Measurements from ENCODE around the gene MSTN. TPM values are rescaled to one million over a fixed set of nuclear protein-coding genes. Genes with fewer than 3 reads are reported as not detected.

MSTN gene
- under 1 TPM; 0.09 to 0.20 TPM for polyA plus RNA-seq

DNA sequence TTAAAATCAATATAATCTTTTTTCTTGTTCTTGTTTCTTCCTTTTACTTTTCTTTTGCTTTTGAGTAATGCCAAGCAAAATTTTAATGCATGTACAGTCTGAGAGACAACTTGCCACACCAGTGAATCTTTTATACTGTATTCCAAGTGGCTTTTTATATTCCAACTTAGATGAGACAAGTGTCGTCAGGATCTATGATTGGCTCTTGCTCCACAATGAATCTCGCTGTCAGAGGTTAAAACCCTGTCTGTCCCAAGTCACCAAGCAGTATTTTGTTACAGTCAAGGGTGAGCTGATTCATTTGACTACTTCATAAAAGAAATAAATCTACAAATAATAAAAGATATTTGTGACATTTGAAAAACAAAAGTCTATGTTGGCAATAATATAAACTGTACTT is at the start of gene MSTN:
Gene MSTN (minus strand): TSS at position 129 of the 400 bp plus-strand sequence. CDS start 133 bp downstream, outside the sequence.
- no peak within 1 kb of the TSS for H3K4me3 ChIP-seq (ENCODE audit: low read depth in 1 of 2, low read length in 2 of 2)
- no peaks in the 10 kb centered on the region for H3K4me1 ChIP-seq (ENCODE audit: control insufficient read depth in 2 of 2, insufficient read depth in 2 of 2, low read length in 1 of 2)
- 64 to 71% methylated on average over 2 of the region's 2 CpGs for WGBS, 2 donors
- H3K36me3 ChIP-seq (ENCODE audit: control insufficient read depth in 2 of 2, insufficient read depth in 2 of 2, low read length in 1 of 2), result no peaks in the 10 kb centered on the region
- H3K27me3 ChIP-seq (ENCODE audit: control insufficient read depth in 1 of 2, insufficient read depth in 2 of 2, low read length in 2 of 2), result no peaks in the 10 kb centered on the region
- no peaks in the 10 kb centered on the region for H3K9me3 ChIP-seq (ENCODE audit: control insufficient read depth in 2 of 2, insufficient read depth in 1 of 2, low read depth in 1 of 2, low read length in 1 of 2)
- H3K27ac ChIP-seq (ENCODE audit: low read depth in 2 of 2, low read length in 1 of 2), result no peak within 1 kb of the TSS

DNA sequence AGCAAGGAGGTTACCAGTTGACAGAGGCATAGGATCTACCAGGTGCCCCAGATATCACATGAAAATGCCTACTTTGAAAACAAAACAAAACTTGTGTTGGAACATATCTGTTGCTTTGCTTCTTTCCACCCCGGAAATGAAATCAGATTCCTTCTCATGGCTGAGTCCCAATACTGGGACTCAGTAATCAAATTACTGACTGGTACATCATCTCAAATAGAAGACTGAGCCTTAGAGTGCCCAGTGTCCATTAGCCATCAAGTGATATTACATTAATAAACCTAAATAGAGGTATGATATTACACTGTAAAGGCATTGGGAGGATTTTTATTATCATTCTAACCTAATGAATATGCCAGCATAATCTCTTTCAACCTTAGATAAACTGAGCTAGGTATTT is 48.6 kb upstream of the MSTN start:
- 87% methylated on average over 1 of the region's 1 CpG for WGBS, 2 donors
- Histone ChIP-seq H3K27ac (ENCODE audit: low read depth in 2 of 2, low read length in 1 of 2) (no peak overlapping the region), H3K4me1 (ENCODE audit: control insufficient read depth in 2 of 2, insufficient read depth in 2 of 2, low read length in 1 of 2) (no peaks in the 10 kb centered on the region), H3K9me3 (ENCODE audit: control insufficient read depth in 2 of 2, insufficient read depth in 1 of 2, low read depth in 1 of 2, low read length in 1 of 2) (no peaks in the 10 kb centered on the region), H3K36me3 (ENCODE audit: control insufficient read depth in 2 of 2, insufficient read depth in 2 of 2, low read length in 1 of 2) (no peaks in the 10 kb centered on the region), H3K27me3 (ENCODE audit: control insufficient read depth in 1 of 2, insufficient read depth in 2 of 2, low read length in 2 of 2) (no peaks in the 10 kb centered on the region), H3K4me3 (ENCODE audit: low read depth in 1 of 2, low read length in 2 of 2) (no peak overlapping the region)

DNA sequence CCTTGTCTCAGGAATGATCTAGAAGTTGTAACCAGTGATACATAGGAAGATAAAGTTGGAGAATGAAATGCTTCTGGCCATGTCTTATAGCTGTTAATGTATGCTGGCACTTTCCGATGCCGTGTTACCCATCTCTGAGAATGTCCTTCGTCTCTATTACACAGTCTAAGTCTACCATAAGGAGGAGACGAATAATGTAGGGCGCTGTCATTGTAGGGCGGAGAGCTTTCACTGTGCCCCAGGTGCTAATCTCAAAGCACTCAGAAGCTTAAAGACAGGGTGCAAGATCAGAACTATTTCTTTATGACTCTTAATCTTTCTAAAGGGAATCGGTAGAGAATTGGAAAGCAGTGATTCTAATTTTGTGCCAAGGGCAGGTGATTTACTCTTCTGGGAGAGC is 48.2 kb upstream of the MSTN start:
- no peaks in the 10 kb centered on the region for H3K9me3 ChIP-seq (ENCODE audit: control insufficient read depth in 2 of 2, insufficient read depth in 1 of 2, low read depth in 1 of 2, low read length in 1 of 2)
- 91 to 92% methylated on average over 7 of the region's 7 CpGs for WGBS, 2 donors
- H3K27me3 ChIP-seq (ENCODE audit: control insufficient read depth in 1 of 2, insufficient read depth in 2 of 2, low read length in 2 of 2), result no peaks in the 10 kb centered on the region
- no peak overlapping the region for H3K4me3 ChIP-seq (ENCODE audit: low read depth in 1 of 2, low read length in 2 of 2)
- no peak overlapping the region for H3K27ac ChIP-seq (ENCODE audit: low read depth in 2 of 2, low read length in 1 of 2)
- no peaks in the 10 kb centered on the region for H3K36me3 ChIP-seq (ENCODE audit: control insufficient read depth in 2 of 2, insufficient read depth in 2 of 2, low read length in 1 of 2)
- no peaks in the 10 kb centered on the region for H3K4me1 ChIP-seq (ENCODE audit: control insufficient read depth in 2 of 2, insufficient read depth in 2 of 2, low read length in 1 of 2)

DNA sequence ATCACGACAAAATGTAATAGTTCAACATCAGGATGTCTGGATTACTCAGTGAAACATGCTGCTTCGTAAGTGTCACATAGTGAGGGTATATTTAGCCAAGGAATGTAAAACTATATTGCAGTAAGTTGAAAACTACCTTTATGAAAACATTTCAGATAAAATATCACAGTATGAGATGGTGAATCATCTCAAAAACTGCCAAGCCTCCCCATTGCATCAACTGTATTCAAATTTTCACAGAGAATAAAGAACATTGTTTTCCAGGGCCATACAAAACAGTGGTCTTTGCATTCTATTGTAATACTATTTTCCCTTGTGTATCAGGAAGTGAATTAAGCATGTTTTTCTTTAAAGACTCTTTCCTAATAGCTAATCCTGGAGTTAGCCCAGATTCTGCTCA is 47.6 kb upstream of the MSTN start:
- no peaks in the 10 kb centered on the region for H3K9me3 ChIP-seq (ENCODE audit: control insufficient read depth in 2 of 2, insufficient read depth in 1 of 2, low read depth in 1 of 2, low read length in 1 of 2)
- no peaks in the 10 kb centered on the region for H3K36me3 ChIP-seq (ENCODE audit: control insufficient read depth in 2 of 2, insufficient read depth in 2 of 2, low read length in 1 of 2)
- WGBS, 2 donors, result 88 to 90% methylated on average over 2 of the region's 2 CpGs
- no peaks in the 10 kb centered on the region for H3K27me3 ChIP-seq (ENCODE audit: control insufficient read depth in 1 of 2, insufficient read depth in 2 of 2, low read length in 2 of 2)
- no peaks in the 10 kb centered on the region for H3K4me1 ChIP-seq (ENCODE audit: control insufficient read depth in 2 of 2, insufficient read depth in 2 of 2, low read length in 1 of 2)
- no peak overlapping the region for H3K27ac ChIP-seq (ENCODE audit: low read depth in 2 of 2, low read length in 1 of 2)
- no peak overlapping the region for H3K4me3 ChIP-seq (ENCODE audit: low read depth in 1 of 2, low read length in 2 of 2)

DNA sequence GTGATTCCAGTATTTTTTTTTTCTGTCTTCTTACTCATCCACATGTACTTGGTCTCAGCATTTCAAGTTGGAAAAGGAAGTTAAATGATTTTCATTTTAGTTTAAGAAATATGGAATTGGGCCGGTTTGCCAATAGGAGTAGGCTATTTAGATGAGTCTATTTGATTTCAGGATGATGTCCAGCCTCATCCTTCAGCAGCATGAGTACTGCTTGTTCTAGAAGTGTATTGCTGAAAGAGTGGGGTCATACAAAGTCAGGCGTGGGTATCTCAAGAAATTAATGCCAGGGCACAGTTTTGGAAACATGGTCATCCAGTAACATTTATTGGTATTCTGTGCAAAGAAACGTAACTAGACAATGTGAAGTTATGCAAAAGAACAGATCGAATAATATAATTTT is 44.9 kb upstream of the MSTN start:
- WGBS, 2 donors, result 73 to 83% methylated on average over 4 of the region's 4 CpGs
- H3K36me3 ChIP-seq (ENCODE audit: control insufficient read depth in 2 of 2, insufficient read depth in 2 of 2, low read length in 1 of 2), result no peaks in the 10 kb centered on the region
- H3K4me3 ChIP-seq (ENCODE audit: low read depth in 1 of 2, low read length in 2 of 2), result no peak overlapping the region
- H3K4me1 ChIP-seq (ENCODE audit: control insufficient read depth in 2 of 2, insufficient read depth in 2 of 2, low read length in 1 of 2), result no peaks in the 10 kb centered on the region
- H3K27ac ChIP-seq (ENCODE audit: low read depth in 2 of 2, low read length in 1 of 2), result no peak overlapping the region
- H3K9me3 ChIP-seq (ENCODE audit: control insufficient read depth in 2 of 2, insufficient read depth in 1 of 2, low read depth in 1 of 2, low read length in 1 of 2), result no peaks in the 10 kb centered on the region
- no peaks in the 10 kb centered on the region for H3K27me3 ChIP-seq (ENCODE audit: control insufficient read depth in 1 of 2, insufficient read depth in 2 of 2, low read length in 2 of 2)

DNA sequence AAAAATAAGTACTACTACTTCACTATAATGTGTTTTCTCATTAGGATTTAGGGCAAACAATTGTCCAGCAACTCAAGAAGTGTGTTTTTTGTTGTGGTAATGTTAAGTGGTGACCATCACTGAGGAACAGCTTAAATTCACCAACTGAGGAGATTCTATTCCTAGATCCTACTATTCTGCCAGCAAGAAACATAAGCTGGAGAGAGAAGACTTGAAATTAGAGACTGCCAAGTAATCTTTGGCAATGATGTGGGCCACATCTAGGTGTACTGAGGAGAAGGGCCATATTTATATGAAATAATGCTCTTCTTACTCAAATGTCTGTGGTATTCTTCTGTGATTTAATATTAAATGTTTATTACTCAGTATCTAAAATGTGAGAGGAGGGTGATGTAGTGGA is 44.3 kb upstream of the MSTN start:
- H3K4me3 ChIP-seq (ENCODE audit: low read depth in 1 of 2, low read length in 2 of 2), result no peak overlapping the region

DNA sequence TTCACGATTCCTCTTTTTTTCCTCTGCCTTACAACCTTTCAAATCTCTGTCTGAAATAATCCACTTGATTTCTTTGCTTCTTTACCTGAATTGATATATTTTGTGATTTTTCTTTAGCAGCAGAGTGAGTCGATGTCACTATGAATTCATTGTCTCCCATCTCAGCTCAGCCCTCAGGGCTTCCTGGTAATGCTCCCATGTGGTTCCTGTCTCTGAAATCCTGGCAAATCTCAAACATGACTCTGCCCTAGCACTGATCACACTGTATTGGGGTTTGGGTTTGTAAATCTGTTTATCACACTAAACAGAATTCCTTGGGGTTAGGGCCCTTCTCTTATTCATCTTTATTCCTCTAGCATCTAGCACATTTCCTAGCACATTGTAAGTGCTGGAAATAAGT is 43.0 kb upstream of the MSTN start:
- no peak overlapping the region for H3K27ac ChIP-seq (ENCODE audit: low read depth in 2 of 2, low read length in 1 of 2)
- no peaks in the 10 kb centered on the region for H3K4me1 ChIP-seq (ENCODE audit: control insufficient read depth in 2 of 2, insufficient read depth in 2 of 2, low read length in 1 of 2)
- no peaks in the 10 kb centered on the region for H3K36me3 ChIP-seq (ENCODE audit: control insufficient read depth in 2 of 2, insufficient read depth in 2 of 2, low read length in 1 of 2)
- no peaks in the 10 kb centered on the region for H3K9me3 ChIP-seq (ENCODE audit: control insufficient read depth in 2 of 2, insufficient read depth in 1 of 2, low read depth in 1 of 2, low read length in 1 of 2)
- no peak overlapping the region for H3K4me3 ChIP-seq (ENCODE audit: low read depth in 1 of 2, low read length in 2 of 2)
- WGBS, 2 donors, result 61 to 66% methylated on average over 2 of the region's 2 CpGs
- H3K27me3 ChIP-seq (ENCODE audit: control insufficient read depth in 1 of 2, insufficient read depth in 2 of 2, low read length in 2 of 2), result no peaks in the 10 kb centered on the region

More for the DNA sequence above, 44.3 kb upstream of the MSTN start:
- no peaks in the 10 kb centered on the region for H3K27me3 ChIP-seq (ENCODE audit: control insufficient read depth in 1 of 2, insufficient read depth in 2 of 2, low read length in 2 of 2)
- no peaks in the 10 kb centered on the region for H3K9me3 ChIP-seq (ENCODE audit: control insufficient read depth in 2 of 2, insufficient read depth in 1 of 2, low read depth in 1 of 2, low read length in 1 of 2)
- no peaks in the 10 kb centered on the region for H3K4me1 ChIP-seq (ENCODE audit: control insufficient read depth in 2 of 2, insufficient read depth in 2 of 2, low read length in 1 of 2)
- no peak overlapping the region for H3K27ac ChIP-seq (ENCODE audit: low read depth in 2 of 2, low read length in 1 of 2)
- H3K36me3 ChIP-seq (ENCODE audit: control insufficient read depth in 2 of 2, insufficient read depth in 2 of 2, low read length in 1 of 2), result no peaks in the 10 kb centered on the region

DNA sequence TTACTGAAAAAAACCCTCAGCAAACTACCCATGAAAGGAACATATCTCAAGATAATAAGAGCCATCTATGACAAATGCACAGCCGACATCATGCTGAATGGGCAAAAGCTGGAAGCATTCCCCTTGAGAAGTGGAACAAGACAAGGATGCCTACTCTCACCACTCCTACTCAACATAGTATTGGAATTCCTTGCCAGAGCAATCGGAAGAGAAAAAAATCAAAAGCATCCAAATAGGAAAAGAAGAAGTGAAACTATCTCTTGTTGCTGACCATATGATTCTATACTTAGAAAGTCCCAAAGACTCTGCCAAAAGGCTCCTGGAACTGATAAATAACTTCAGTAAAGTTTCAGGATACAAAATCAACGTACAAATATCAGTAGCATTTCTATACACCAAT is 40.6 kb upstream of the MSTN start:
- Histone ChIP-seq H3K4me3 (ENCODE audit: low read depth in 1 of 2, low read length in 2 of 2) (no peak overlapping the region), H3K27me3 (ENCODE audit: control insufficient read depth in 1 of 2, insufficient read depth in 2 of 2, low read length in 2 of 2) (no peaks in the 10 kb centered on the region), H3K27ac (ENCODE audit: low read depth in 2 of 2, low read length in 1 of 2) (no peak overlapping the region), H3K9me3 (ENCODE audit: control insufficient read depth in 2 of 2, insufficient read depth in 1 of 2, low read depth in 1 of 2, low read length in 1 of 2) (no peaks in the 10 kb centered on the region), H3K36me3 (ENCODE audit: control insufficient read depth in 2 of 2, insufficient read depth in 2 of 2, low read length in 1 of 2) (no peaks in the 10 kb centered on the region), H3K4me1 (ENCODE audit: control insufficient read depth in 2 of 2, insufficient read depth in 2 of 2, low read length in 1 of 2) (no peaks in the 10 kb centered on the region)
- WGBS, 2 donors, result 84 to 87% methylated on average over 3 of the region's 3 CpGs

DNA sequence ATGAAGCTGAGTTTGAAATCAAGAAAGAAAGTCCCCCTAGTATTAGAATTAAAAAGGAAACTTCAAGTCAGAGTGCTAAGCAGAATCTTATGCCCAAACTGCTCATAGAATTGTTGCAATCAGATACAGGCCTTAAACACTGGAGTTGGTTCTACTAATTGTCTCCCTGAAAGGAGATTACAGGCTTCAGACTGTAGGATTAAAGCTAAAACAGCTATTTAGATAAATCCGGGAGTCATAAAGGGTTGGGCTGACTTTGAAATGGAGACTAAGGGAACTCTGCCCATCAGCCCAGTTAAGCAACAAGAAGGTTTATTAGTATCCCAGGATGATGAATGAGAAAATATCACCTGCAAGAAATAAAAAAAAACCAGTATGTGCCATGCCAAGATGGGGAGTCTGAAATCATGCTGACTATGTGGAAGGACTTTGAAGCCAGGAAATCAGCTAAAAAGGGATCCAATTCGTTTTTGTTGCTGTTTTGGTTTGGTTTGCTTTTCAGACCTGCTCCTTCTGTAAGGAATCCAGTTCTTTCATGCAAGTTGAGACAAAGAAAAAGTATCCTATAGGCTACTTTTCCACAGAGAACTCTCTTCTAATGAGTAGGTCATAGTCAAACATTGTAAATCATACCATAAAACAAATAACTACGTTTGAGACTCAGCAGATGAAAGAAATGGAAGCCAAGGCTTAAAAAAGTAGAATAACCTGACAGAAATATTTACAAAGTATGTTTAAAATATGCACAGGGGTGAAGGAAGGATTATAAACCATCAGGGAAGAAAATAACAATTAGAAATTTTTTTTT is 37.6 kb upstream of the MSTN start:
- H3K27me3 ChIP-seq (ENCODE audit: control insufficient read depth in 1 of 2, insufficient read depth in 2 of 2, low read length in 2 of 2), result no peaks in the 10 kb centered on the region
- H3K27ac ChIP-seq (ENCODE audit: low read depth in 2 of 2, low read length in 1 of 2), result no peak overlapping the region
- WGBS, 2 donors, result 29 to 36% methylated on average over 3 of the region's 3 CpGs
- no peak overlapping the region for H3K4me3 ChIP-seq (ENCODE audit: low read depth in 1 of 2, low read length in 2 of 2)
- no peaks in the 10 kb centered on the region for H3K4me1 ChIP-seq (ENCODE audit: control insufficient read depth in 2 of 2, insufficient read depth in 2 of 2, low read length in 1 of 2)
- H3K36me3 ChIP-seq (ENCODE audit: control insufficient read depth in 2 of 2, insufficient read depth in 2 of 2, low read length in 1 of 2), result no peaks in the 10 kb centered on the region
- no peaks in the 10 kb centered on the region for H3K9me3 ChIP-seq (ENCODE audit: control insufficient read depth in 2 of 2, insufficient read depth in 1 of 2, low read depth in 1 of 2, low read length in 1 of 2)

DNA sequence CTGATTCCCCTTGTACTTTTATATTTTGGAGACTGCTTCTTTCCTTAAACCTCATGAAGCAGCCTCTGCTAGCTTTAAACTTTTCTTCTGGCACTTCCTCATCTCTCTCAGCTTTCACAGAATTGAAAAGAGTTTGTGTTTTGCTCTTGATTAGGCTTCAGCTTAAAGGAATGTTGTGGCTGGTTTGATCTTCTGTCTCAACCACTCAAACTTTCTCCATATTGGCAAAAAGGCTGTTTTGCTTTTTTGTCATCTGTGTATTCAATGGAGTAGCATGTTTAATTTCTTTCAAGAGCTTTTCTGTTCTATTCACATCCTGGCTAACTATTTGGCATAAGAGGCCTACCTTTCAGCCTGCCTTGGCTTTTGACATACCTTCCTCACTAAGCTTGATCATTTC is 36.3 kb upstream of the MSTN start:
- no peak overlapping the region for H3K27ac ChIP-seq (ENCODE audit: low read depth in 2 of 2, low read length in 1 of 2)
- H3K4me1 ChIP-seq (ENCODE audit: control insufficient read depth in 2 of 2, insufficient read depth in 2 of 2, low read length in 1 of 2), result no peaks in the 10 kb centered on the region
- no peaks in the 10 kb centered on the region for H3K36me3 ChIP-seq (ENCODE audit: control insufficient read depth in 2 of 2, insufficient read depth in 2 of 2, low read length in 1 of 2)
- no peak overlapping the region for H3K4me3 ChIP-seq (ENCODE audit: low read depth in 1 of 2, low read length in 2 of 2)
- H3K27me3 ChIP-seq (ENCODE audit: control insufficient read depth in 1 of 2, insufficient read depth in 2 of 2, low read length in 2 of 2), result no peaks in the 10 kb centered on the region
- H3K9me3 ChIP-seq (ENCODE audit: control insufficient read depth in 2 of 2, insufficient read depth in 1 of 2, low read depth in 1 of 2, low read length in 1 of 2), result no peaks in the 10 kb centered on the region

All from esophagus (tissue), 2 donors.